ENCODE measurements around the gene NUP133. TPM values are rescaled to one million over a fixed set of nuclear protein-coding genes. Genes with fewer than 3 reads are reported as not detected.

Gene NUP133
- total RNA-seq, 4 donors from 2014 or later: 15.4 to 40.4 (median 25.5) TPM

DNA sequence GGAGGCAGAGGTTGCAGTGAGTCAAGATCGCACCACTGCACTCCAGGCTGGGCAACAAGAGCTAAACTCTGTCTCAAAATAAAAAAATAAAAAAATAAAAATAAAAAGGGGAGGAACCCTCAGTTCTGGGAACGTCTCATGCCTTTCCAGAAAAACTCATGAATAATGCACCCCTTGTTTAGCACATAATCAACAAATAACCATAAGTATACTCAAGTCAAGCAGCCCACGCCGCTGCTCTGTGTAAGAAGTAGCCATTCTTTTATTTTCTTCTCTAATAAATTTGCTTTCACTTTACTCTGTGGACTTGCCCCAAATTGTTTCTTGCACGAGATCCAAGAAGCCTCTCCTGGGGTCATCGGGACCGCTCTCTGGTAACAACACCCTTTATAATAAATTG is 59.8 kb downstream of the NUP133 start:
- DNase-seq: no peak
- H3K4me3 ChIP-seq: no peak overlapping the region
- no peaks in the 10 kb centered on the region for H3K4me1 ChIP-seq
- H3K36me3 ChIP-seq: peaks cover 0 to 63% (median 0%) of the 10 kb centered on the region in 3 donors
- no peaks in the 10 kb centered on the region for H3K27me3 ChIP-seq
- TF ChIP-seq, protein P1, sequence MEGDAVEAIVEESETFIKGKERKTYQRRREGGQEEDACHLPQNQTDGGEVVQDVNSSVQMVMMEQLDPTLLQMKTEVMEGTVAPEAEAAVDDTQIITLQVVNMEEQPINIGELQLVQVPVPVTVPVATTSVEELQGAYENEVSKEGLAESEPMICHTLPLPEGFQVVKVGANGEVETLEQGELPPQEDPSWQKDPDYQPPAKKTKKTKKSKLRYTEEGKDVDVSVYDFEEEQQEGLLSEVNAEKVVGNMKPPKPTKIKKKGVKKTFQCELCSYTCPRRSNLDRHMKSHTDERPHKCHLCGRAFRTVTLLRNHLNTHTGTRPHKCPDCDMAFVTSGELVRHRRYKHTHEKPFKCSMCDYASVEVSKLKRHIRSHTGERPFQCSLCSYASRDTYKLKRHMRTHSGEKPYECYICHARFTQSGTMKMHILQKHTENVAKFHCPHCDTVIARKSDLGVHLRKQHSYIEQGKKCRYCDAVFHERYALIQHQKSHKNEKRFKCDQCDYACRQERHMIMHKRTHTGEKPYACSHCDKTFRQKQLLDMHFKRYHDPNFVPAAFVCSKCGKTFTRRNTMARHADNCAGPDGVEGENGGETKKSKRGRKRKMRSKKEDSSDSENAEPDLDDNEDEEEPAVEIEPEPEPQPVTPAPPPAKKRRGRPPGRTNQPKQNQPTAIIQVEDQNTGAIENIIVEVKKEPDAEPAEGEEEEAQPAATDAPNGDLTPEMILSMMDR (IDR thresholded peaks at IDR 0.05): no peak
- no peak for TF ChIP-seq POLR2A (IDR thresholded peaks at IDR 0.05)
- H3K27ac ChIP-seq: no peak overlapping the region
- no peaks in the 10 kb centered on the region for H3K9me3 ChIP-seq

DNA sequence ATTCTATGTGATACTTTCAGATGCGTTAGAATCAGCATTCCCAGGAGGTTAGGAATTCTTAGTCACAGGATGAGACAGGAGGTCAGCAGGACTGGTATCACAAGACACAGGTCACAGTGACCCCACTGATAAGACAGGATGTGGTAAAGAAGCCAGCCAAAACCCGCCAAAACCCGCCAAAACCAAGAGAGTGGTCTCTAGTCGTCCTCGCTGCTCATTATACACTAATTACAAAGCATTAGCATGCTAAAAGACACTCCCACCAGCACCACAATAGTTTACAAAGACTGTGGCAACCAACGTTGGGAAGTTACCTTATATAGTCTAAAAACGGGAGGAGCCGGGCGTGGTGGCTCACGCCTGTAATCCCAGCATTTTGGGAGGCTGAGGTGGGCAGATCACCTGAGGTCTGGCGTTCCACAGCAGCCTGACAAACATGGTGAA is 60.3 kb downstream of the NUP133 start:
- no peak for DNase-seq
- Histone ChIP-seq H3K27ac (no peak overlapping the region), H3K36me3 (peaks cover 0 to 68% (median 0%) of the 10 kb centered on the region in 3 donors), H3K9me3 (no peaks in the 10 kb centered on the region), H3K27me3 (no peaks in the 10 kb centered on the region), H3K4me3 (no peak overlapping the region), H3K4me1 (no peaks in the 10 kb centered on the region)
- TF ChIP-seq, protein P1 (IDR thresholded peaks at IDR 0.05): no peak
- TF ChIP-seq POLR2A (IDR thresholded peaks at IDR 0.05): no peak

DNA sequence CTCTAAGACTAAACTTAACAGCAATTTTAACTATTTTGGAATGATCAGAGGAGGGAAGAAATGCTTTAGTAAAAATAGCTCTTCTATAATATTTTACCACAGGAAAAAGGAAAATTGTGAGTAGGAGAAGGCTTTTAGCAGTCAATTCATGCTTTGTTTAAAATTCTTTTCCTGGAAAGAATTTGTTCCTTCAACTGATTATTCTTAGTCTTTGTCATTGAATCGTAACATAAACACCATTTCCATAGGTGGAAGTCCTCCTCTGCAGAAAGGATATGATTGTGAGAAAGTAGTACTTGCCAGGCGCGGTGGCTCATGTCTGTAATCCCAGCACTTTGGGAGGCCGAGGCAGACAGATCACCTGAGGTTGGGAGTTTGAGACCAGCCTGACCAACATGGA is 62.3 kb downstream of the NUP133 start:
- H3K4me1 ChIP-seq: no peaks in the 10 kb centered on the region
- no peaks in the 10 kb centered on the region for H3K9me3 ChIP-seq
- no peak overlapping the region for H3K4me3 ChIP-seq
- no peak for TF ChIP-seq POLR2A (IDR thresholded peaks at IDR 0.05)
- TF ChIP-seq, protein P1 (IDR thresholded peaks at IDR 0.05): no peak
- H3K36me3 ChIP-seq: peaks cover 0 to 59% (median 2%) of the 10 kb centered on the region in 3 donors
- DNase-seq: no peak
- no peak overlapping the region for H3K27ac ChIP-seq
- no peaks in the 10 kb centered on the region for H3K27me3 ChIP-seq

DNA sequence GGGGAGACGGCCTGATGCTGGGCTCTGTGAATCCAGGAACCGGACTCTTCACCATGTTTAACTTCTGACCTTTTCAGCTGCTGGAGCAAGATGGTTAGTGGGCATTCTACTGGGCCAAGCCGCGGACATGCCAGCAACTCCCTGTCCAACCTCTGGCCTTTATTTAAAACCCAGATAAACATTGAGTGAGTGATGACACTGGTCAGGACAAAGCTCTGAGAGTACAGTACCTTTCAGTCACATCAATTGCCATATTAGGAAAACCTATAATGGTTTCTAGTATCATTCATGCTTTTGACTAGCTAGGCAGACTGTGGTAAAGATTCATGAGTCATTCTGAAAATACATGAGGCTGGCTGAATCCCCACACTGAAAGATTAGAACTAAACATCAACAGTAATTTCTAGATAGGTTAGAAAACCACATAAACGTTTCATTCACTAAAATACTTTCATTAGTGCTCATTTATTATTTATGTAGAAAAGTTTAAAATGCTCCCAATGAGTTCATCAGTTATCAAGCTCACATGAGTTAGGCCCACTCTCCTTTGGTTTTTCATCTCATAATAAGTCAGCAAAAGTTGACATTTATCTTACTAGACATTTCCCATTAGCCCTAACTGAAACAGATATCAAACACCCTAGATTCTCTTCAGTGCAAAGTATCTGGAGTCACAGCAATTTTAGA is 67.1 kb downstream of the NUP133 start:
- Histone ChIP-seq H3K36me3 (peaks cover 0 to 43% (median 2%) of the 10 kb centered on the region in 3 donors), H3K9me3 (no peaks in the 10 kb centered on the region), H3K4me1 (no peaks in the 10 kb centered on the region), H3K4me3 (no peak overlapping the region), H3K27ac (no peak overlapping the region), H3K27me3 (no peaks in the 10 kb centered on the region)
- TF ChIP-seq, protein P1 (IDR thresholded peaks at IDR 0.05): no peak
- no peak for TF ChIP-seq POLR2A (IDR thresholded peaks at IDR 0.05)
- DNase-seq: no peak

DNA sequence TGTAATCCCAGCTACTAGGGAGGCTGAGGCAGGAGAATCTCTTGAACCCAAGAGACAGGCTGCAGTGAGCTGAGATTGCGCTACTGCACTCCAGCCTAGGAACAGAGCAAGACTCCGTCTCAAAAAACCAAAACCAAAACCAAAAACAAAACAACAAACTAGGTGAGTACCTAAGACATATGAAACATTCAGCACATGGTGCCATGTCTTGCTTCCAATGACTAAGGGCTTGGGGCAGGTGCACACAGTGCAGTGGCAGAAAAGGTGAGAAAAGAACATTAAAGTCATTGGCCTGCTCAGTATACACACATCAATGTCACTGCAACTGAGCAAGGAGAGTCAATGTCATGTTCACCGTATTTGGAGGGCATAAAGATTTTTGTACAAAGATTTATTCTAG is 70.1 kb downstream of the NUP133 start:
- Histone ChIP-seq H3K9me3 (no peaks in the 10 kb centered on the region), H3K27me3 (peaks cover 2 to 18% of the 10 kb centered on the region in 2 donors), H3K27ac (no peak overlapping the region), H3K4me3 (no peak overlapping the region), H3K4me1 (peaks cover 0 to 6% (median 0%) of the 10 kb centered on the region in 4 donors), H3K36me3 (peaks cover 0 to 22% (median 2%) of the 10 kb centered on the region in 3 donors)
- TF ChIP-seq, protein P1 (IDR thresholded peaks at IDR 0.05): no peak
- no peak for TF ChIP-seq POLR2A (IDR thresholded peaks at IDR 0.05)
- no peak for DNase-seq
